Large intestine (tissue), 3 donors: ENCODE measurements around the gene ZNF101. TPM values are rescaled to one million over a fixed set of nuclear protein-coding genes. Genes with fewer than 3 reads are reported as not detected.

Source experiments
- DNase-seq, 2 donors: peaks; one replicate each; pipeline versions ENCODE4 v3.0.0 to v3.0.0-alpha.2; 2013
- H3K27ac ChIP-seq: one replicate; pipeline ENCODE4 v1.5.1; 2013; ENCODE audit warnings: low read length
- H3K27me3 ChIP-seq: 2 replicates; pipeline ENCODE4 v1.6.1; 2013; ENCODE audit warnings: low read length; ENCODE audit not compliant: control insufficient read depth, insufficient read depth
- H3K36me3 ChIP-seq: 2 replicates; pipeline ENCODE4 v1.6.1; 2013; ENCODE audit warnings: low read length; ENCODE audit not compliant: control insufficient read depth, insufficient read depth
- H3K4me1 ChIP-seq: one replicate; pipeline ENCODE4 v1.6.1; 2013; ENCODE audit warnings: low read length; ENCODE audit not compliant: control insufficient read depth, insufficient read depth
- H3K4me3 ChIP-seq: one replicate; pipeline ENCODE4 v1.5.1; 2013; ENCODE audit warnings: low read length
- H3K9me3 ChIP-seq: one replicate; pipeline ENCODE4 v1.6.1; 2013; ENCODE audit warnings: mild to moderate bottlenecking, low read depth, low read length, moderate library complexity; ENCODE audit not compliant: control insufficient read depth
- WGBS: methylation state at CpG from one replicate; pipeline ENCODE4 v1.1.5; 2013; ENCODE audit warnings: low lambda C conversion rate; ENCODE audit not compliant: insufficient coverage; 5-methylcytosine and 5-hydroxymethylcytosine counted together
- polyA plus RNA-seq: library from polyadenylated mRNA; unstranded; fragments of 120-200 nt; gene quantifications from one replicate; pipeline ENCODE4 v1.2.1, GENCODE V29; 2013

Gene ZNF101
- polyA plus RNA-seq, 1 donor: 9.1 TPM

DNA sequence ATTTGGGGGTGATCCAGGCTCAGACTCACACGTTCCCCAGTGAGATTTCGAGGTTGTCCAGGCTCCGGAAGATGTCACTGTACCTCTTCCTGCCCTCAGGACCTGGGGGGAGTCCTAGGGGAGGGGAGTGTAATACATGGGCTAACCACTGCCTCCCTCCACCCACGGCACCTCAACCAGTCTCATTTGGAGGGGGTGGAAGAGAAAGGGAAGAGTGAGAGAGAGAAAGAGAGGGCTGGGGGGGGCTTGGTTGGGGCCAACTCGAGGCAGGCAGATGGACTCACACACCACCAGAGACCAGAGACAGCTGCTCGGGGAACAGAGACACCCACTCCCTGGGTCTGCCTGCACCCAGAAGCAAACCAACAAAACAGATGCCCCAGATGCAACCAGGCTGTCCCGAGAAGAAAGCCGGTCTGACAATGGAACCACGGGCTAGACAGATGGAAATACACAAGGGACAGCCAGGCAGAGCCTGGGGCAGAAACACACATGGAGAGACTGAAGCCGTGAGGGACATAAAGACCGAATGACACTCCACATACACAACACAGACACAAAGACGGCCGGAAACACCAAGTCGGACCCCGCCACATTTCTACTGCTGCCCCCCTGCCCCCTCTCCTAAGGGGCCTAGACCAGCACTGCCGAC lies 26.0 kb upstream of the ZNF101 start:
- Histone ChIP-seq H3K4me1 (no peaks in the 10 kb centered on the region), H3K27ac (no peak overlapping the region), H3K4me3 (peak overlapping the region; percentile 89), H3K27me3 (no peaks in the 10 kb centered on the region), H3K9me3 (no peaks in the 10 kb centered on the region), H3K36me3 (peaks cover 29% of the 10 kb centered on the region)
- WGBS: no CpG with 5 or more reads among the region's 16 CpGs
- DNase-seq: no peak

DNA sequence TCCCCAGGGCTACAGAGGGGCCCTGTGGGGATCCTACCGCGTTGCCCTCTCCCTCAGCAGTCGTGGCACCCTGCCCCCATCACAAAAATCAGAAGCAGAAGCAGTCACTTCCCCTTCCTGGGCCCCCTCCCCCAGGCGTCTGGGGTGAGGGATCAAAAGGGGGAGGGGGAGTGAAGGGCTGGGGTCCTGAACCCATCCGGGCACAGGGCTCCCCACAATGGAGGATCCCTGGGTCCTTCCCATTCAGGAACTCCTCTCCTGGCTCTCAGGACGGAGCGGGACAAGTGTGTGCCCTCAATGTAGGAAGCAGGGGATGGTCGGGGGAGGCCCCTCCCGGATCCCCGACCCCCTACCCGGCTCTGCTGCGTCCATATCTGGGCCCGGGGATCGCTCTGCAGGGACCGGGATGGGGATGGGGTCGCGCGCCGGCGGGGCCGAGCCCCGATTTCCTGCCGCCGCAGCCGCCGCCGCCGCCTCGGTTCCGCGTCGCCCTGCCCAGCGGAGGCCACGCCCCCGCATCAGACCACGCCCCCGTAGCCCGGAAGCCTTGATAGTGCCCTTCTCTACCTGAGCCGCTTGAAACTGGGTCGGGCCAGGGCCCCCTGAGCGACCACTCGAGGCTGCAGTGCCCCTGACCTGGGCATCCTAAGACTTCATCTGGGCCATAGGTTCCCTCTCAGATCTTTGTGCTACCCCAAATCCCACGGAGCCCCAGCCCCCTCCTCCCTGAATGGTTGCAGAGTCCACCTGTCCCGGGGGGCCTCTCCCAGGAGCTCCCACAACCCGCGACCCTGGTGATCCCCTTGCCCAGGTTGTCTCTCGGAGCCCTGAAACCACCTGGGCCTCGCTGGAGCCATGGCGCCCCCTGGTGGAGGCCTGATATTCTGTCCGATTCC lies 25.2 kb upstream of the ZNF101 start, which contains the start of gene GMIP:
Gene GMIP (minus strand): TSS at position 500 of the 896 bp plus-strand sequence. CDS start 128 bp downstream, at position 372.
- peak; percentile 69 to 82 for DNase-seq
- Histone ChIP-seq H3K4me3 (peak within 1 kb of the TSS; percentile 89), H3K4me1 (no peaks in the 10 kb centered on the region), H3K36me3 (peaks cover 31% of the 10 kb centered on the region), H3K27ac (peak within 1 kb of the TSS; percentile 67), H3K9me3 (no peaks in the 10 kb centered on the region), H3K27me3 (no peaks in the 10 kb centered on the region)
- no CpG with 5 or more reads among the region's 50 CpGs for WGBS

DNA sequence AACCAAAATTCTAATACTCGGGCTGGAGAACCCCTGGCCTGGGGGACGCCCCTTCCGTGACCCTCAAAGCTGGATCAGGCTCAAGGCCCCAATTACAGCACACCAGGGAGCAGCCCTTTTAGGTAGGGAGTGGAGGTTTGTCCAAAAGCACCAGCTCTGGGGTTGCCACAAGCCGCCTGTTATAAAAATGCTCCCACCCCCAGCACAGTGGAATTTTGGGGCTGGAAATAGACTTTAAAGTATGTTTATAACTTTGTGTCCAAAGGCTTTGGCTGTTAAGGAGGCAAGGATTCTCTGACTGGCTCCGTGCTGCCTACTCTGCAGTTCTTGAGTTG lies 24.6 kb upstream of the ZNF101 start:
- peaks cover 32% of the 10 kb centered on the region for H3K36me3 ChIP-seq
- no CpG with 5 or more reads among the region's 5 CpGs for WGBS

DNA sequence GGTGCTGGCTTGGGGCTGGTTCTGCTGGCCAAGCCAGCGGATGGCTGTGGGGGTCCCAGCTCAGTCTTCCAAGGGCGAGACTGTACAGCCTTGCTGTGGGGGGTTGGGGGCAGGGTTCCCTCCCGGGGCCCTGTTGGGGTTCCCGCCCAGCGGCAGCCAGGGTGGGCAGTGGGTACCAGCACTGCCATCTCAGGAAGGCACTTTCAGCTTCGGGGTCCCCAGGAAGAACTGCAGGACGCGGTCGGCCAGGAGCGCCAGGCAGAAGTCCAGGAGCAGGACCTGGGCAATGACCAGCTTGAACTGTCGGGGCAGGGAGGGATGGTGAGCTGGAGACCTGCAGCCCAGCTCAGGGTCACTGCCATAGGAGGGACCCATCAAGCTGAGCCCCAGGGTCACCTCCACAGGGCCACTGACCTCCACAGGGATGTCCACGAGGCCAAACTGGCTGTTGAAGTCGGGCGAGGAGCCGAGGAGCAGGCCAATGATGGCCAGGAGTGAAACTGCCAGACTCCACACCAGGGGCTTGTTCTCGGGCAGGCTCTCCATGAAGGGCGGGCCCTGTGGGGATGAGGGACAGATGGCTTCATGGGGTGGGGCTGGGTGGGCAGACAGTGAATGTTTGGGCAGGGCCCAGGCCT lies 23.3 kb upstream of the ZNF101 start:
- Histone ChIP-seq H3K36me3 (peaks cover 45% of the 10 kb centered on the region), H3K27me3 (no peaks in the 10 kb centered on the region), H3K4me1 (no peaks in the 10 kb centered on the region), H3K4me3 (no peak overlapping the region), H3K27ac (no peak overlapping the region), H3K9me3 (no peaks in the 10 kb centered on the region)
- DNase-seq: no peak
- whole genome bisulfite sequencing: no CpG with 5 or more reads among the region's 17 CpGs

More for the DNA sequence above, 24.6 kb upstream of the ZNF101 start:
- Histone ChIP-seq H3K27ac (no peak overlapping the region), H3K9me3 (no peaks in the 10 kb centered on the region), H3K4me3 (peak overlapping the region; percentile 89), H3K27me3 (no peaks in the 10 kb centered on the region), H3K4me1 (no peaks in the 10 kb centered on the region)
- DNase-seq: no peak

DNA sequence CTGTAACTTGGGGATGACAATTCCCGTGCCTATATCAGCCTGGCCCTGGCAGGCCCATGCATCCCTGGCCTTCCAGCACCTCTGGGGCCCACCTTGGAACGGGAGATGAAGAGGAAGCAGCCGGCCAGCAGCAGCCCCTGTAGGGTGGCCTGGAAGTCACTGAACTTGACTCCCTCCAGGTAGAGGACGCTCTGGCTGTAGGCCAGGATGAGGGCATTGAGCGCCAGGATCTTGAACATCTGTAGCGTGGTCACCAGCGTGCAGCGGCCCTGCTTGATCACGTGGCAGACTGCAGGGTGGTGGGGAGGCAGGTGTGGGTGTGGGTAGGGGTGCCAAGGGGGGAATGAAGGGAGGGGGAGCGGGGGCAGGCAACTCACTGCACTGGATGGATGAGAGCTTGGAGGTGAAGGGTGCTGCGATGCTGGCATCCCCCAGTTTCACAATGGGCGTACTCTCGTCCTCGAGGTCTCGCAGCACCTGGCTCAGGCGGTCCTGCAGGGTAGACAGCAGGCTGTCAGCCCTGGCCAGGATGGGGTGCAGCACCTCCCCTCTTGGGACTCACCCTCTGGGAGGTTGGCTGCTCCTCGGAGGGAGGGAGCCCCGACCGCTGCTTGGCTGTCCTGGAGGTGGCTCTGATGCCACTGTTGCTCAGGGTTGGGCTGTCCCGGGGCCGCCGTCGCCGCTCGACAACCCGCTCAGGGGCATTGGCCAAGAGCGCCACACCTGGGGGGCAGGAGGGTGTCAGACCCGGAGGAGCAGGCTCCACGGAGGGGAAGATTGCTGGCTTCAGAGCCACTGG lies 21.4 kb upstream of the ZNF101 start:
- Histone ChIP-seq H3K9me3 (no peaks in the 10 kb centered on the region), H3K27me3 (no peaks in the 10 kb centered on the region), H3K36me3 (peaks cover 64% of the 10 kb centered on the region), H3K27ac (no peak overlapping the region), H3K4me1 (no peaks in the 10 kb centered on the region), H3K4me3 (no peak overlapping the region)
- WGBS: no CpG with 5 or more reads among the region's 29 CpGs
- no peak for DNase-seq

DNA sequence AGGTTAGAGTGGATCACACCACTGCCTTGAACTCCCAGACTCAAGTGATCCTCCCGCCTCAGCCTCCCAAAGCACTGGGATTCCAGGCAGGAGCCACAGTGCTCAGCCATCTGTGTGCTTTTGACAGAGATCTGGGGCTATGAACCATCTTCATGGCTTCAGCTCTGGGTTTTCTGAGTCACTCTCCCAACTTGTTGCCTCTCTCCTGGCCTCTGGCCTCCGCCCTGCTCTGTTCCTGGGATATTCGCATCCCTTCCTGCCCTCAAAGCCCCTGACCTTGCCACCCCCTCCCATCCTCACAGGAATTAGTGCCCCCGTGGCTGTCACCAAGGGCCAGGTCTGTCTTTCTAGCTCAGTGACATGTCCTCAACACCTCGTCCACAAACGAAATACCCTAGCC lies 19.5 kb upstream of the ZNF101 start:
- Histone ChIP-seq H3K9me3 (no peaks in the 10 kb centered on the region), H3K27ac (no peak overlapping the region), H3K4me3 (no peak overlapping the region), H3K36me3 (peaks cover 83% of the 10 kb centered on the region), H3K4me1 (no peaks in the 10 kb centered on the region), H3K27me3 (no peaks in the 10 kb centered on the region)
- WGBS: no CpG with 5 or more reads among the region's 6 CpGs
- DNase-seq: no peak

DNA sequence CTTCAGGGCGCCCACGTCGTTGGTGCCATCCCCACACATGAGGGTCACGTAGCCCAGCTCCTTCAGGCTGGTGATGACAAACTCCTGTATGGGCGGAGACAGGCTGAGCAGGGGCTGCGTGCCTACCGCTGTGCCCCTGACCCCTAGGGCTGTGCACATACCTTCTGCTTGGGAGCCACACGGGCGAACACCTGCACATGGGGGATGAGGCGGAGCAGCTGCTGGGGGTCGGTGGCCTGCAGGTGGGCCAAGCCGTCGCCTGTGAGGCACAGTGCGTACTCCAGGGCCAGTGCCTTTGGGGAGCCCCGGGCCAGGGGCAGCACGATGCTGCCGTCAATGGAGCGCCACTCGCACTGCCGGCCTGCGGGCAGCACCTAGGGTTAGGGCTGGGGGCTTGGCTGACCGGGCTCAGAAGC lies 19.1 kb upstream of the ZNF101 start:
- Histone ChIP-seq H3K27ac (no peak overlapping the region), H3K4me1 (no peaks in the 10 kb centered on the region), H3K4me3 (no peak overlapping the region), H3K27me3 (no peaks in the 10 kb centered on the region), H3K36me3 (peaks cover 87% of the 10 kb centered on the region), H3K9me3 (no peaks in the 10 kb centered on the region)
- no peak for DNase-seq
- no CpG with 5 or more reads among the region's 22 CpGs for WGBS

DNA sequence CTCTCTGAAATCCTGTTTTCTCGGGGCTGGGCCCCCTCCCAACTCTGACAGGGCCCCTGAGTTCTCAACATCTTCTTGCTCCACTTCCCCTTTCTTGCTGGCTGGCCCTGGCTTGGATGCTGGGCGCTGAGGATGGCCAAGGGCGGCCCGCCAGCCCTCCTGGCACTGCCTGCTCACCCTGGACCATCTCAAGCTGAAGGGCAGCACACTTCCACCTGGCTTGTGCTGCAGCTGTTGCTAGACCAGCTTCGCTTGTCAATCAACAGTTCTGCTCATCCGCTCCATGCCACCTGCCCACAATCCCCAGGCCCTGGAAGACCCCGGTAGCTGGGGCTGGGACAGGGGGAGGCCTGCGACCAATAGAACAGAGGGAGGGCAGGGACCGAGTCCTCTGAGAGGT lies 18.3 kb upstream of the ZNF101 start:
- H3K36me3 ChIP-seq: peaks cover 89% of the 10 kb centered on the region
- H3K4me3 ChIP-seq: no peak overlapping the region
- no peaks in the 10 kb centered on the region for H3K27me3 ChIP-seq
- DNase-seq: no peak
- no peaks in the 10 kb centered on the region for H3K4me1 ChIP-seq
- no peaks in the 10 kb centered on the region for H3K9me3 ChIP-seq
- WGBS: no CpG with 5 or more reads among the region's 9 CpGs
- H3K27ac ChIP-seq: no peak overlapping the region

DNA sequence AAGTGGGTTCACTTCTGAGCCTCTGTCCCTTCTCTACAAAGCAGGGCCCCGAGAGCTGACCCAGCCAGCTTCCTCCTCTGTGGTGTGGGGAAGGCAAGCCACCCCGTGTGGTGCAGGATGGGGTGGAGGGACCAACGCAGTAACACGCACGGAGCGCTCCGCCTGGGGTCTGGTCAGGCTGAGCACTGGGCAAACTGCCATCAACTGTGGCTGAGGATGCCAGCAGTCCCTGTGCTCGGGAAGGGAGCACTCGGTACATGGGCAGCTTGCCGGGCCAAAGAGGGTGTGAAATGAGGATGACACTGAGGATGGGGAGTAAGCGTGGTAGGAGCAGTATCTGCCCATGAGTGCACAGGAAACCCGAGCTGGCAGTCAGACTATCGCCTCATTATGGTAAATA lies 17.6 kb upstream of the ZNF101 start:
- H3K27me3 ChIP-seq: no peaks in the 10 kb centered on the region
- H3K9me3 ChIP-seq: no peaks in the 10 kb centered on the region
- no CpG with 5 or more reads among the region's 13 CpGs for WGBS
- no peak overlapping the region for H3K27ac ChIP-seq
- peaks cover 89% of the 10 kb centered on the region for H3K36me3 ChIP-seq
- no peaks in the 10 kb centered on the region for H3K4me1 ChIP-seq
- no peak overlapping the region for H3K4me3 ChIP-seq
- DNase-seq: no peak
